GM21360 (cell line): ENCODE measurements around the gene HES1.
"Not testable (repeated sequence)": the region's sequence is repeated elsewhere in the genome, so short reads cannot be mapped to it uniquely, and the experiment has no call there.

Experiments
- ATAC-seq: cut with Tn5 transposase; IDR thresholded peaks from one replicate; pipeline ENCODE4 v1.9.1; 2021; ENCODE audit warnings: mild to moderate bottlenecking, moderate library complexity; ENCODE audit not compliant: unreplicated experiment

Gene HES1

DNA sequence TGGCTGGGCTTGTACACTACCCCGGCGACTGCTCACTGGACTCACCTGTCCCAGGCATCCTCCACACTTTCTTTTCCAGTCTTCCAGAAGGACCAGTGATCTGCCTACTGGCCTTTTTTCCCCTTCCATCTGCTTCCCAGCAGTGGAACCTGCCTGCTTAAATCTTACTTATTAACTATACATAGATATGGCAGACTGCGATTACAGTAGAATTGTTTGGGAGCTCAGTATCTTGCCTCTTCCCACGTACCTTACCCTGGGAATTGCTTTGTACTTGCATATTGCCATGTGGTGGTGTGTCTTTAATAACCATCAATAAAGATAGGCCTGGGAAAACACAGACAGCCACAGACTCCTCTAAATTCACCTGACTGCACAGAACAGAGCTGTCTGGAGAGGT lies 11.8 kb upstream of the HES1 start:
- no peak for ATAC-seq

DNA sequence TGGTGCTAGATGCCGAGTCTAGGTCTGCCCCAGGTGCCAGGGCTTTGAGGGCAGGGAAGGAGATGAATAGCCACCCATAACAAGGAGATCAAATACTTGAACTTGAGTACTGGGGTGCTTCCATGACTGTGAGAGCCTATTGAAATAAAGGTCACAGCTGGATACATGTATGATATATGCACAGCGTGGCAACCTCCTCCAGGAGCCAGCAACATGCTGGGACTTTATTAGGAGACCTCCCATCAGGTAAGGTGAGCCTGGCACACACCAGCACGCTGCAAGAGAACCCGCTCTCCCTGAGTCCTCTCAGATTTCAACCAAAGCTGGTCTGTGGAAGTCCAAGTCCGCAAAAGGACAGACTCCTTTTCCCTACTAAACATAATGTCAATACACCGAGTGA lies 10.5 kb upstream of the HES1 start:
- no peak for ATAC-seq

DNA sequence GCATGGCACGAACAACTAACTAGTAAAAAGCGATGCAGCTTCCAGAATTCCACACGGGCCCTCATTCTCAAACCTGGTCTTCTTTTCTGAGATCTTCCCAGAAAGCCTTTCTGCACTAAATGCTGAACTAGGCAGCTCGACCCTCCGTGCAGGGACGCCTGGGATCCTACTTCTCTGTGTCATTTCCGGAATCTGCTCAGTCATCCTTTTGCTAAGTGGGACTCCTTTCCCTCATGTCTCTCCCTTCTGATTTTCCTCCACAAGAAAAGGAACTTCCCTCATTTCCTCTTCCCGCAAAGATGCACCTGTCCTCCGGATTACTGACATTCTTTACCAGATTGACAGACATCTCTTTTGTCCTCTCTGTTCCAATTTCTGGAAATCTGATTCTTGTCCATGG lies 9.2 kb upstream of the HES1 start:
- no peak for ATAC-seq

DNA sequence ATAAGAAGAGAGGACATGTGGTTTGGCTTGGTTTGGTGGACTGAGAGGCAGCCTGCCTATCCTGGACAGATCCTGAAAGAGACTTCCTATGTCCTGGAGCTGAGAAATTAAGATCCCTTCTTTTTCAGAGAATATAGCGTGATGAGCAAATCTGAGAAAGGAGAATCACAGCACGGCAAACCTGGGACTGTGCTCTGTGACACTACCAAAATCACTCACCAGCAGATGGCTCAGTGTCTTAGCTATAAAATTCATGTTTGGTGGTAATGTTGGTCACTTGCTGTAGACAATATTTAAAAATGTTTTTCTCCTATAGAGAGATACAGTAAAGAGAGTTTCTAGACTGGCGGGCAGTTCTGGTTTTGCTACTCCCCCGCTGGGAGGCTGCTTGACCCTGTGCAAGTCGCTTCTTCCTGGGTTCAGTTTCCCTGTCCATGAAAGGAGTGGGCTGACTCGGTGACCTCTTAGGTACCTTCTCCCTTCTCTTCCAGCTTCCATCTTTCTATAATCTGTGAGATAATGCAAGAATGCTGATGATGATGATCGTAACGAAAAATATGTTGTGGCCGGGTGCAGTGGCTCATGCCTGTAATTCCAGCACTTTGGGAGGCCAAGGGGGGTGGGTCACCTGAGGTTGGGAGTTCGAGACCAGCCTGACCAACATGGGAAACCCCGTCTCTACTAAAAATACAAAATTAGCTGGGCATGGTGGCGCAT lies 7.6 kb upstream of the HES1 start:
- ATAC-seq = no peak

DNA sequence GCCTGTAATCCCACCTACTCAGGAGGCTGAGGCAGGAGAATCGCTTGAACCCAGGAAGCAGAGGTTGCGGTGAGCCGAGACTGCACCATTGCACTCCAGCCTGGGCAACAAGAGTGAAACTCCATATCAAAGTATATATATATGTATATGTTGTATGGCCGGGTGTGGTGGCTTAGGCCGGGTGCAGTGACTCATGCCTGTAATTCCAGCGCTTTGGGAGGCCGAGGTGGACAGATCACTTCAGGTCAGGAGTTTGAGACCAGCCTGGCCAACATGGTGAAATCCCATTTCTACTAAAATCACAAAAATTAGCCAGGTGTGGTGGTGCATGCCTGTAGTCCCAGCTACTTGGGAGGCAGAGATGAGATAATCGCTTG lies 7.0 kb upstream of the HES1 start:
- ATAC-seq = not testable (repeated sequence)

DNA sequence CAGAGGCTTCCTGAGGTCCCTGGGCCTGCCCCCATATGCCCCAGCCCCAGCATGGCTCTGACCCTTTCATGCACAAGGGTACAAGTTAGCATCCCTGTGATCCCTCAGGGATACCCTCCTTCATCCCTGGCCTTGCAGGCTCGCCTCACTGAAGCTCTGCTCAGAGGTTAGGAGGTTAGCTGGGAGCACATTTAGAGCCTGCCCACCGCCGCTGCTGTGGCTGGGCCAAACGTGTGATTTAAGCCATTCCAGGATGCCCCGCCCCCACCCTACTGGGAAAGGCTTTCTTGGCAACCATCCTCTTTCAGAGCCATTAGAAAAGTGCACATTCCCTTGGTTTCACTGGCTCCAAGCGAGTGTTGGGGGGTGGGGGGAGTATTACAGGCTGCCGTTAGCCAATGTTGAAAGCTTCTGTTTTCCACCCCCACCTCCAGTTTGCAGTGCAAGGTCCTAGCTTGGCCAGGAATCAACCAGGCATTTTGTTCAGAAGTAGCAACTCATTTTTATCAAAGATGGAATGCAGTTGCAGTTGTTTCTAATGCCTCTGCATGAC lies 6.3 kb upstream of the HES1 start:
- no peak for ATAC-seq

DNA sequence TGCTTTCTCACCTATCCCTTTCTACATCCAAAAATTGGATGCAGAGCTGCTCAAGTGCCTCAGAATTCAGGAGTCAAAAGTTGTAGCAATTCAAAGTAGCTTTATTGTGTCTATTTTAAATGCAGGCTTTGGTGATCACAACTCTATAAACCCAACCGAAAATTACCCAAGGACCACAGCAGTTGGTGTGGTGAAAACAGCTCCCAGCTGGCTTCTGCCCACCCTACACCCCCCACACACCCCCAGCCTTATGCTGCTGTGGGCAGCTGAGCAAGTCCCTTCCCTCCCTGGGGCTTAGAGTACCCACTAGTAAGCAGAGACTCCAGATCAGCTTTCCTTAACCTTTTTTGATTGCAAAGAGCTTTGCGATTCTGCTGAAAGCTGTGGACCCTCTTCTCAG lies 5.8 kb upstream of the HES1 start:
- ATAC-seq = no peak

DNA sequence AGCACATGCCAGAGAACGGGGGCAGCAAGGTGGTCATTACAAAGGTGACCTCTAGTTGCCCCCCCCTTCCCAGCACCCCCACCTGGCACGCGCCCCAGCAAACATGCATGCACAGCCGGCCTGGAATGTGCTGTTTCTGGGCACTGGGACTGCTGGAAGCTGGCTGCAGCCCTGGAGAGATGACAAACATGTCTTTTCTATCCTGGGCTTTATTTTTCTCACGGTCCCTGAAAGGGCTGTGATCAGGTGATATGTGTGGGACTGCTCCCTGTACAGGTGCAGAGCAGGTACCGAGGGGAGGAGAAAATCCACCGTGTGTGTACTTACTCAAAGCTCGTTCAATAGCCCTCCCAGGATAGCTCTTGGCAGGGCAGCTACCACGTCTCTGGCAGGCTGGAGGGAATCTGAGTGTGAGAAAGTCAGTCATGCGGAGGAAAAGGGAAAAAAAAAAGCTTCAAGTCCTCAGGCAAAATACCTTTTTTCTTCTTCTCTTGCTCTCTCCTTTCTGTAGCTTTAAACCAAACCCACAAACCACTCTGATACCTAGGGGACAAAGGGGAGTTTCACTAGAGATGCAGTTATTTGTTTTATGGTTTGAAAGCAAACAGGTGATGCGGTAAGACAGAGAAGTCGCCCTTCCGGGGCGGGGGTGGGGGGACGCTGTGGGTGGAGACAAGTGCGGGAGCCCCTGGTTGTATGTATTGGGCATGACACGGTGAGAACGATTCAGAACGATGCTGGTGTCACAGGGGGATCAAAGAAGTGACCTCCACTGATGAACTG lies 5.0 kb upstream of the HES1 start:
- ATAC-seq = peak; percentile 38

DNA sequence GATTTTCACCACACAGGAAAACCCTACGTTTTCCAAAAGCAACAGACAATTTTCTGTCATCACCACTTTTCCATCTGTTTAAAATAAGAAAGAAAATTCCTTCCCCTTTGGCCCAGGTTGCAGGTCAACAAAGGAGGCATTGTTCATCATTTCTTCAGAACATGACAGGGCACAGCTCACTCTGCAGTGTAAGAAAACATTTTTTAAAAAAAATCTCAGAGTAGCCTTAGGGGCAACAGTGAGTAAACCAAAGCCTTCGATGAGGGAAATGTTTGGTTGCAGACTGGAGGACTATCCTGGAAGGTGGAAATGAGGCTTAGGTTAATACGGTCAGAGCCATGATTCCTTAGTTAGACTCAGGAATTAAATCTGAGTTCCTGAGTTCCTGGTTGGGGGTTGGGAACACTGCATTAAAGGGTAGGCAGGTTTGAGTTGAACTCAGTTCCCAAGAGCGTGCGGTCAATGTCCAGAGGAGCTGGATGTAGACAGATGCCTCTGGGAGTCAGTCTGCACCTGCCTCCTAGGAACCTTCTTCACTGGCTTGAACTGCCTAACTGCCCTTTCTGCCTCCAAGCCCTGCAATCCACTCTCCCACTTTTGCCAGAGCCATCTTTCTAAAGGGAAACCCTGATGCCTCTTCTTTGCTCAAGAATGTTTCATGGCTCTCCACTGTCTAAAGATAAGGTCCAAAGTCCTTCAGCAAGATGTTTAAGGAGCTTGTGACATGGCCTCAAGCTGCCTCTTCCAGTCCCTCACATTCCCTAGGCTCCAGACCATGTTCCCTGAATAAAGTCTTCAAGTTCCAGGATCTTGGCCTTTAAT lies 3.3 kb upstream of the HES1 start:
- ATAC-seq = no peak

DNA sequence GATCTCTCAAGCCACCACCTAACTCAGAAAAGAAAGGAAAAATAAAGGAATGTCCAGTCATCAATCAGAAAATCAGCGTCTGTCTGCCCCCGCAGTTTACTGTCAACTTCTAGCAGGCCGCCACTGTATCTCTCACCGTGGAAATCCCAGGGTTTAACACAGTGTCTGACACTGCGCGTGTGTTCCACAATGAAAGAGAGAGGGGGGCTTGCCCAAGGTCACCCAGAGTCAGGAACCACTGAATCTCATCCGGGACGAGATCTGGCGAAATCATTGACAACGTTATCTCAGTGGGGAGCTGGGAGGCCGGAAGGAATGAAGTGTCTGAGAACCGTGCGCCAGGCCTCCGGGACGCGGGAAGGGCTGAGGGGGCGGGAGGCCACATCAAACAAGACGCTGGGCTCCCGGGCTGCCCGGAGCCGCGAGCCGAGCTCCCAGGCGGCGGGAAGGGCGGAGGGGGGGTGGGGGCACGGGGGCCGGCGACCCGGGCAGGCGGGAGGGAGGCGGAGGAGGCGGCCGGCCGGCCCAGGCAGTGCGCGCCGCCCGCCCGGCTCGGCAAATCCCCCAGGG lies 2.2 kb upstream of the HES1 start:
- ATAC-seq = no peak

DNA sequence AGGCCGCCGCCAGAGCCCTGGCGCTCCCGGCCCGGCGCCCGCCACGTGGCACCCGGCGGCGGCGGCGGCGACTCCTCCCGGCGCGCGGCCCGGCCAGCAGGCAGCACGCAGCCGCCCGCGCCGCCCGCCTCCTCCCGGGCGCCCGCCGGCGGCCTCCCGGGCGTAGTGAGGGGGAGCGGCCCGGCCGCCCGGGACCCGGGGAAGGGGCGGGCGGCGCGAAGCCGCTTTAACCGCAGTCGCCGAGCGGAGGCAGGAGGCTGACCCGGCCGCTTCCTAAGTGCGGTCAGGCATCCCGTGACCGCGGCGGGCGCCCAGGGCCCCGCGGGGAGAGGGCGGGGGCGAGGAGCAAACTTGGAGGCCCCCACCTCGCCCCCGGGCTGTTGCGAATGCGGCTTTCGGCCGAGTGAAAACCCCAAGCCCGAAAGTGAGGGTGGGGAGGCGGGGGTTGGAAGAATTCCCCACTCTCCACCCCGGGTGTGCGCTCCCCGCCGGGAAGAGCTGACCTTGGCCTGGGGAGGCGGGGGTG lies 1.7 kb upstream of the HES1 start:
- ATAC-seq = peak; percentile 14

DNA sequence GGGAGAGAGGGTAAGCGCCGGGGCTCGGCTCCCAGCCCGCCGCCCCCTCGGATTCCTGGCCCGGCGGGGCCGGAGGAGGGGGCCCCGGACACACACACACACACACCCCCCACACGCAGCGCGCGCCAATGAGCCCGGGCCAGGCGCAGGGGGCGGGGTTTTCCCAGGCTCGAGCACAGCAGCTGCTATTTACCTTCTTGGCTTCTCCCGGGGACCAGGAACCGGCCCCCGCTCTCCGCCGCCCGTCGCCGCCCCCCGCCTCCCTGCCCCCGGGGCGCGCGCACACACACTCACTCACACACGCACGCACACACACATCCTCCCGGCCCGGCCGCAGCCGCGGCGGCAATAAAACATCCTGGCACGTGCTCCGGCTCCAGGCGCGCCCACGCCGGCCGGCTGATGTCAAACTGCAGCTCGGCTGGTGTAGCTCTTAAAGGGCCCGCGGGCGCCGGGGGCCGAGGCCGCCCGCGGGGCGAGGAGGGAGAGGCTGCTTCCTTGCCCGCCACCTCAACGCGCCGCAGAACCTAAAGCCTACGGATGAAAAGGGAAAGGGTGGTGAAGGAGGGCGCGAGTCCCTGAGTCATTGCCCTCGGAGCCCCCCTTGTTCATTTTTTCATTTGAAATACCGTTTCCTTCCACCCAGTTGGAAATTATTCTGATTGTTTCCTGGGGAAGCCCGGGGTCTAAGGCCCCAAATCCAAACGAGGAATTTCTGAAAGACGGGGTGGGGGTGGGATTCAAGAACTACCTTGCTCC lies 1.0 kb upstream of the HES1 start:
- peak; percentile 33 for ATAC-seq

DNA sequence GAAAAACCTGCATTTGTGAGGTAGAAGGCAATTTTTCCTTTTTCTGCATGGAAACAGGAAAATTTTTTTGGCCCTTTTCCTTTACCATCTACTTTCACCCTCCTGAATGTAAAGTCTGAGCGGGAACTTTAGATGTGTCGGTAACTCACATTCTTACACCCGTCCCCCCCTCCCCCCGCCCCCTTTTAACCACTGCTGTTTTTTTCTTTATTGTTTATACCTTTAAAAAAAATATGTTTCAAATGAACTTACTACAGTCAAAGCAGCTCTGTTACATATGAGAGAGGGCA lies 487 bp upstream of the HES1 start:
- no peak for ATAC-seq

DNA sequence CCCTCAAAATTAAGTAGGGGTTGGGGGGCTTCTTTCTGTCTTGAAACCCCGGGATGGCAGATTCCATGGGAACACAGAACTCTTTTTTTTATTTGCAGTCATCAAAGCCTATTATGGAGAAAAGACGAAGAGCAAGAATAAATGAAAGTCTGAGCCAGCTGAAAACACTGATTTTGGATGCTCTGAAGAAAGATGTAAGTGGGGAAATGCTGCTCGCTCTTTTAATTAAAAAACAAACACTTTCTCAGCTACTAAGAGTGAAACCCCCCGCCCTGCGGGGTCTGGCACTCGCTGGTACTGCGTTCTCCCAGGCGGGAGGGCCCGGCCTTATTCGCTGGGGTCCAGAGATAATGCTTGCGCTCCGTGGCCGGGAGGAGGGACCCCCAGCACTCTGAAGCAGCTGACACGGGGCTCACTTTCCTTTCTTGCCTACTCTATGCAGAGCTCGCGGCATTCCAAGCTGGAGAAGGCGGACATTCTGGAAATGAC lies 615 bp downstream of the HES1 start:
- no peak for ATAC-seq

DNA sequence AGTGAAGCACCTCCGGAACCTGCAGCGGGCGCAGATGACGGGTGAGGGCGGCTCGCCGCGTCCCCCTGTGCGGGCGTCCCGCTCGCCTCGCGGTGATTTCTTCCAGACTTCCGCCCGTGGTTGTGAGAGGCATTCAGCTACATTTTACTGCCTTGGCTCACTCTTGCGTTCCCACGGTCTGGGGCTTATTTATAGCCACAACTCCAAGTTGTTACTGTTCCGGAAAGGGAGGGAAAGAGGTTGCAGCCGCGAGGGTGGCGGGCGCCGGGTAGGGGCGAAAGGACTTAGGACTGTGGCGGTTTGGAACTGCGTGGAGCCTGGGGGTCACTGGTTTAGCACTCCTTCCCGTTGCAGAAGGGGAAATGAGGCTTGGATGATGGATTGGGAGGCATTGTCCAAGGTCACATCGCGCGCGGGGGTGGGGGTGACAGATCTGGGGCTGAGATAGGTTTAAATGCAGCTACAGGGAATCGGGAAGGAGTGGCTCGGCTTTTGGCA lies 1.1 kb downstream of the HES1 start:
- ATAC-seq = no peak

DNA sequence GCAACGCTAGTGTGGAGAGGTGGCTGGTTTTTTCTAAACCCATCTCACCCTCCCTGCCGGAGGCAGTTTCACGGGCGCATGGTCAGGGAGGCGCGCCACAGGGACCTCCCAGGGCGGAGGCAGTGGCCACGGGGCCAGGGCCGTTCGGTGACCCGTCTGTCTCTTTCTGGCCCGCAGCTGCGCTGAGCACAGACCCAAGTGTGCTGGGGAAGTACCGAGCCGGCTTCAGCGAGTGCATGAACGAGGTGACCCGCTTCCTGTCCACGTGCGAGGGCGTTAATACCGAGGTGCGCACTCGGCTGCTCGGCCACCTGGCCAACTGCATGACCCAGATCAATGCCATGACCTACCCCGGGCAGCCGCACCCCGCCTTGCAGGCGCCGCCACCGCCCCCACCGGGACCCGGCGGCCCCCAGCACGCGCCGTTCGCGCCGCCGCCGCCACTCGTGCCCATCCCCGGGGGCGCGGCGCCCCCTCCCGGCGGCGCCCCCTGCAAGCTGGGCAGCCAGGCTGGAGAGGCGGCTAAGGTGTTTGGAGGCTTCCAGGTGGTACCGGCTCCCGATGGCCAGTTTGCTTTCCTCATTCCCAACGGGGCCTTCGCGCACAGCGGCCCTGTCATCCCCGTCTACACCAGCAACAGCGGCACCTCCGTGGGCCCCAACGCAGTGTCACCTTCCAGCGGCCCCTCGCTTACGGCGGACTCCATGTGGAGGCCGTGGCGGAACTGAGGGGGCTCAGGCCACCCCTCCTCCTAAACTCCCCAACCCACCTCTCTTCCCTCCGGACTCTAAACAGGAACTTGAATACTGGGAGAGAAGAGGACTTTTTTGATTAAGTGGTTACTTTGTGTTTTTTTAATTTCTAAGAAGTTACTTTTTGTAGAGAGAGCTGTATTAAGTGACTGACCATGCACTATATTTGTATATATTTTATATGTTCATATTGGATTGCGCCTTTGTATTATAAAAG lies 1.8 kb downstream of the HES1 start:
- ATAC-seq = peak; percentile 29

DNA sequence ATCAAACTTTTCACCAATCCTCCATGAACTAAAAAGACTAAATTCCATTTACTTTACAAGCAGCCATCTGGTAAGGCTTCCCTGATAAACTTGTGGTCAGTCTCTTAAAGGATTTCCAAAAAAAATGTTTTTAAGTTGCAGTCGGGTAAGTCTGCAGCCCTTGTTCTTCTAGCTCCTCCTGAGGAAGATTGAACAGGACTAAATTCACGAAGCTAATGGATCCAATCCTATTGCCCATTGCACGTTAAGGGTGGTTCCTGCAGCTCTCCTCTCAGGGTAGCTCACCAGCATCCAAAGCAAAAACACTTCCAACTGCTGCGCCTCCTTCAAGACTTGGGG lies 2.8 kb downstream of the HES1 start:
- ATAC-seq = no peak

DNA sequence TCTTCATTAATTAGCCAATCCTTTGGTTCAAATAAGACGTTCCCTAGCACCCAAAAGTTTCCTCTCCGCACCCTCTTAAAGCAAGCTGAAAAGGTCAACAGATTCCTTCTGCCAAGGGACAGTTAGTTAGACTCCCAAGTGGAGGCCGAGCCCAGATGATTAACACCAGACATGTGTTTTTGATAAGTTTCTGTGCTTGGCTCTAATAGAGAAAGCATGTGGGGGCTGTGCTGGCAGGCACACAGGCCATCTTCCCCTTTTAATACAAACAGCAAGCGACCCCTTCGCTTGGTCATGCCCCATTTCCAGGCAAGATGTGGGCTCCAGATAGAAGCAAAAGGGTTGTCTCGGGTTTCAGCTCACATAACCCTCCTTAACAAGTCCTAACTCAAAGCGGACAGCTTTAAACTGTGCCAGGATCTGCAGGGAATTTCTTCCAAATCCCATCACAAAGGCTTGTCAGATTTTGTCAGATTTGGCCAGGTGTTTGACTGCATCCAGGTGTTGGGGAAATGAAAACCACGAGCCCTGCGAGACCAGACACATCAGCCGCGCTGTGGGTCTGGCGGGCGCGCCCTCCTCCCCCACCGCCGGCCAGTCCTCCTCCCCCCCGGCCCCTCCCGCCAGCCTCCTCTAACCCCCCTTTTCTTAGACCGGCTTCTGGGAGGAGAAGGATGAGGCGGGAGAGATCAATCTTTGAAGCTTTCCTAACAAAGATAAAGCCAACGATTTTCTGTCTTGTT lies 3.3 kb downstream of the HES1 start:
- ATAC-seq = no peak
